ENCODE measurements around the gene VAV3. TPM values are rescaled to one million over a fixed set of nuclear protein-coding genes. Genes with fewer than 3 reads are reported as not detected.

The VAV3 gene
- total and polyA plus RNA-seq, 9 of the 15 experiments (the other 6 are each of a cell fraction or from before 2014, with no cell fraction given): not detected

DNA sequence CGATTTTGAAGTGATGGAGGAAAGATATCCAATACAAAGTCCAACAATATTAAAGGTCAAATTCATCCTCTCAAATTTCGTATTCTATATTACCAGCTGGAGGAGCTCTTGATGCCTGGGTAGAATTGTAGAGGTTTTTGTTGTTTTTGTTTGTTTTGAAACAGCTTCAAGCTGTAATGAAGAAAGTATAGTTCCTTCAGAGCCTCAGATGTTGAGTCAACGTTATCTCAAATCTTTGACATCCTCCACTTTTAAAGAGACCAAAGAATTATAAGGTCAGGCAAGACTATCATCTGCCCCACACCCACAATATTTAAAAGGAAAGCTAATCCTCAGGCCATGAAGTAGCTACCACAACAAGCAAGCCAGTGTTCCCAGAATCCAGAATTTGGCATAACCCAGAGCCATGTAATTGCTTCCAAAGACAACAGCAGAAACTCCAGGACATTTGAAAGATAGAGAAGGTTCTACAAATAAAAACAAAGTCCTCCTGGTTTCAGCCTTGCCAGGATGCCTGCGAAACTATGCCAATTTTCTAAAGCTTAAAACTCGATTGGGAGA, 24.9 kb downstream of the VAV3 start (continued):
- TF ChIP-seq ZNF41 (CRISPR knock-in tag; conservative IDR thresholded peaks at IDR 0.05) (no peak), TARDBP (IDR thresholded peaks at IDR 0.05) (no peak)

DNA sequence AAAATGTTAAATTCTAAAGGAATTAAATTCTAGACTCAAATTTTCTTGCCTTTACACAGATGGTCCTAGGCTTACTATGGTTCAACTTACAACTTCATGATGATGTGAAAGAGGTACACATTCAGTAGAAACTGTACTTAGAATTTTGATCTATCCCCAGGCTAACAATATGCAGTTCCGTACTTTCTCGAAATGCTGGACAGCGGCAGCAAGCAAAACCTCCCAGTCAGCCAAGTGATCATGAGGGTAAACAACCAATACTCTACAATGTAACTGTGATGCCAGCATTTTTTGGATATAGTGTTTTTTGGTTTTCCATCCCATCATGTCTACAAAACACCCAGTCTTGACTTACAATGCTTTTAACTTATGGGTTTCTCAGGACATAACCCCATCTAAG, 25.7 kb downstream of the VAV3 start:
- Histone ChIP-seq H3K27ac (ENCODE audit: extremely low read depth, low read depth, low read length) (no peak overlapping the region), H3K9ac (ENCODE audit: insufficient read depth in 1 of 2, low read depth in 2 of 2, low read length in 2 of 2) (no peak overlapping the region), H4K20me1 (replicated peaks; ENCODE audit: control insufficient read depth, insufficient read depth, low read length) (no peaks in the 10 kb centered on the region), H3K4me3 (no peak overlapping the region), H3K36me3 (ENCODE audit: control insufficient read depth, insufficient read depth, low read length) (no peaks in the 10 kb centered on the region), H2AFZ (ENCODE audit: low read depth, low read length) (no peak overlapping the region), H3K4me2 (ENCODE audit: insufficient read depth, low read length) (no peak overlapping the region), H3K9me3 (replicated peaks; ENCODE audit: control insufficient read depth, insufficient read depth, low read depth, low read length) (no peaks in the 10 kb centered on the region), H3K79me2 (ENCODE audit: control insufficient read depth, insufficient read depth, low read length) (no peaks in the 10 kb centered on the region), H3K9me1 (ENCODE audit: control insufficient read depth, insufficient read depth, low read length) (no peaks in the 10 kb centered on the region), H3K27me3 (ENCODE audit: control insufficient read depth in 2 of 2, insufficient read depth in 2 of 2, low read length in 2 of 2) (no peaks in the 10 kb centered on the region), H3K4me1 (replicated peaks in 1 of 2; ENCODE audit: control insufficient read depth in 2 of 2, insufficient read depth in 2 of 2, low read length in 2 of 2) (no peaks in the 10 kb centered on the region)
- BruUV-seq (replicated peaks): no TSS peak
- in situ Hi-C loops (cut with MboI): no loop called here
- TF ChIP-seq, protein P1, sequence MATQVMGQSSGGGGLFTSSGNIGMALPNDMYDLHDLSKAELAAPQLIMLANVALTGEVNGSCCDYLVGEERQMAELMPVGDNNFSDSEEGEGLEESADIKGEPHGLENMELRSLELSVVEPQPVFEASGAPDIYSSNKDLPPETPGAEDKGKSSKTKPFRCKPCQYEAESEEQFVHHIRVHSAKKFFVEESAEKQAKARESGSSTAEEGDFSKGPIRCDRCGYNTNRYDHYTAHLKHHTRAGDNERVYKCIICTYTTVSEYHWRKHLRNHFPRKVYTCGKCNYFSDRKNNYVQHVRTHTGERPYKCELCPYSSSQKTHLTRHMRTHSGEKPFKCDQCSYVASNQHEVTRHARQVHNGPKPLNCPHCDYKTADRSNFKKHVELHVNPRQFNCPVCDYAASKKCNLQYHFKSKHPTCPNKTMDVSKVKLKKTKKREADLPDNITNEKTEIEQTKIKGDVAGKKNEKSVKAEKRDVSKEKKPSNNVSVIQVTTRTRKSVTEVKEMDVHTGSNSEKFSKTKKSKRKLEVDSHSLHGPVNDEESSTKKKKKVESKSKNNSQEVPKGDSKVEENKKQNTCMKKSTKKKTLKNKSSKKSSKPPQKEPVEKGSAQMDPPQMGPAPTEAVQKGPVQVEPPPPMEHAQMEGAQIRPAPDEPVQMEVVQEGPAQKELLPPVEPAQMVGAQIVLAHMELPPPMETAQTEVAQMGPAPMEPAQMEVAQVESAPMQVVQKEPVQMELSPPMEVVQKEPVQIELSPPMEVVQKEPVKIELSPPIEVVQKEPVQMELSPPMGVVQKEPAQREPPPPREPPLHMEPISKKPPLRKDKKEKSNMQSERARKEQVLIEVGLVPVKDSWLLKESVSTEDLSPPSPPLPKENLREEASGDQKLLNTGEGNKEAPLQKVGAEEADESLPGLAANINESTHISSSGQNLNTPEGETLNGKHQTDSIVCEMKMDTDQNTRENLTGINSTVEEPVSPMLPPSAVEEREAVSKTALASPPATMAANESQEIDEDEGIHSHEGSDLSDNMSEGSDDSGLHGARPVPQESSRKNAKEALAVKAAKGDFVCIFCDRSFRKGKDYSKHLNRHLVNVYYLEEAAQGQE (IDR thresholded peaks at IDR 0.05; ENCODE audit: borderline replicate concordance): peak; percentile 35
- TF ChIP-seq, protein P1 (CRISPR knock-in tag; IDR thresholded peaks at IDR 0.05; ENCODE audit: low read depth): no peak
- no peak for TF ChIP-seq SETDB1 (IDR thresholded peaks at IDR 0.05; ENCODE audit: low read length)
- WGBS (ENCODE audit: insufficient coverage, low coverage, missing lambda C conversion rate): 0% methylated on average over 3 of the region's 3 CpGs
- DNase-seq (ENCODE audit: extremely low read depth in 1 of 4, low spot score in 3 of 4) (no peak), ATAC-seq (no peak), FAIRE-seq (no peak)
- ChIA-PET POLR2A (no interaction called here), CTCF (ENCODE audit: low intra/inter-chr PET ratio) (no interaction called here)
- intact Hi-C loops (cut with micrococcal nuclease): loop anchor here (5.0 to 10.0 kb wide), 2 partner anchors 64 to 188 kb away; no protein-coding TSS in a partner anchor
